Activated CD8-positive, alpha-beta T cell treated with anti-CD3 and anti-CD28 coated beads for 36 hours (primary cell): Measurements from ENCODE around the gene LGALSL. TPM values are rescaled to one million over a fixed set of nuclear protein-coding genes. Genes with fewer than 3 reads are reported as not detected.

Experiments used
- ATAC-seq: fragments of 200-7000 bp; cut with Tn5 transposase; one replicate; pipeline ENCODE4 v1.10.0; 2021; ENCODE audit warnings: mild to moderate bottlenecking, moderate library complexity
- CTCF ChIA-PET: fragments of 350-600 bp; sonication (Branson Sonifier 250); formaldehyde crosslinking; loops from one replicate; lab custom pipeline; 2021; ENCODE audit warnings: antibody characterized with exemption; lab: Charles Lee
- POLR2A ChIA-PET: fragments of 350-600 bp; sonication (Branson Sonifier 250); formaldehyde crosslinking; loops from one replicate; lab custom pipeline; 2021; ENCODE audit warnings: antibody characterized with exemption; lab: Charles Lee
- DNase-seq: peaks from one replicate; pipeline ENCODE4 v3.0.0-alpha.2; 2020
- H3K27ac Mint-ChIP-seq: one replicate; pipeline ENCODE4 v1.8.0; 2021; ENCODE audit warnings: mild to moderate bottlenecking, mixed read lengths
- H3K27me3 Mint-ChIP-seq: one replicate; pipeline ENCODE4 v1.8.0; 2021; ENCODE audit warnings: mixed read lengths
- H3K36me3 Mint-ChIP-seq: one replicate; pipeline ENCODE4 v1.8.0; 2021; ENCODE audit warnings: low read depth, mixed read lengths
- H3K4me1 Mint-ChIP-seq: one replicate; pipeline ENCODE4 v1.8.0; 2021; ENCODE audit warnings: low read depth, mixed read lengths
- H3K4me3 Mint-ChIP-seq: one replicate; pipeline ENCODE4 v1.8.0; 2021; ENCODE audit warnings: mild to moderate bottlenecking, moderate library complexity, mixed read lengths
- H3K9me3 Mint-ChIP-seq: one replicate; pipeline ENCODE4 v1.8.0; 2021; ENCODE audit warnings: mixed read lengths
- intact Hi-C: fragments of 100-400 bp; cut with micrococcal nuclease; formaldehyde crosslinking; loops from one replicate; pipeline ENCODE4 v1.10.0; 2022
- total RNA-seq, 2 experiments: library from RNA; stranded (reverse); gene quantifications; one replicate each; pipeline ENCODE4 v1.2.3, GENCODE V29; 2021
- TF ChIP-seq, protein P1 (sequence below): fragments of 200-600 bp; IDR thresholded peaks from one replicate; pipeline ENCODE4 v1.8.0; 2022; ENCODE audit warnings: antibody characterized with exemption, mild to moderate bottlenecking

Gene LGALSL
- total RNA-seq, 2 experiments from 2014 or later = 3.8 to 3.9 TPM

- TF ChIP-seq, protein P1, sequence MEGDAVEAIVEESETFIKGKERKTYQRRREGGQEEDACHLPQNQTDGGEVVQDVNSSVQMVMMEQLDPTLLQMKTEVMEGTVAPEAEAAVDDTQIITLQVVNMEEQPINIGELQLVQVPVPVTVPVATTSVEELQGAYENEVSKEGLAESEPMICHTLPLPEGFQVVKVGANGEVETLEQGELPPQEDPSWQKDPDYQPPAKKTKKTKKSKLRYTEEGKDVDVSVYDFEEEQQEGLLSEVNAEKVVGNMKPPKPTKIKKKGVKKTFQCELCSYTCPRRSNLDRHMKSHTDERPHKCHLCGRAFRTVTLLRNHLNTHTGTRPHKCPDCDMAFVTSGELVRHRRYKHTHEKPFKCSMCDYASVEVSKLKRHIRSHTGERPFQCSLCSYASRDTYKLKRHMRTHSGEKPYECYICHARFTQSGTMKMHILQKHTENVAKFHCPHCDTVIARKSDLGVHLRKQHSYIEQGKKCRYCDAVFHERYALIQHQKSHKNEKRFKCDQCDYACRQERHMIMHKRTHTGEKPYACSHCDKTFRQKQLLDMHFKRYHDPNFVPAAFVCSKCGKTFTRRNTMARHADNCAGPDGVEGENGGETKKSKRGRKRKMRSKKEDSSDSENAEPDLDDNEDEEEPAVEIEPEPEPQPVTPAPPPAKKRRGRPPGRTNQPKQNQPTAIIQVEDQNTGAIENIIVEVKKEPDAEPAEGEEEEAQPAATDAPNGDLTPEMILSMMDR = no peak
Observed at GRCh38 chr2:64469261-64469660, 15.3 kb downstream of the LGALSL start.

GRCh38 chr2:64470071-64470470, 16.1 kb downstream of the LGALSL start:
- no peak for ATAC-seq
- Mint-ChIP-seq H3K4me3 (no peak overlapping the region), H3K4me1 (no peaks in the 10 kb centered on the region), H3K36me3 (no peaks in the 10 kb centered on the region), H3K27ac (no peak overlapping the region), H3K9me3 (no peaks in the 10 kb centered on the region), H3K27me3 (no peaks in the 10 kb centered on the region)
- ChIA-PET CTCF (interaction anchor here (0.7 to 1.8 kb wide), 6 partner anchors 10 to 139 kb away, joined by 3 to 16 read pairs (median 4); no protein-coding TSS in a partner anchor), POLR2A (no interaction called here)
- no peak for DNase-seq
- intact Hi-C loops = no loop called here
- TF ChIP-seq, protein P1 = no peak

More at GRCh38 chr2:64469261-64469660, 15.3 kb downstream of the LGALSL start:
- CTCF ChIA-PET = interaction anchor here (0.8 to 1.8 kb wide), 3 partner anchors 18 to 138 kb away, joined by 4 to 16 read pairs (median 4); no protein-coding TSS in a partner anchor
- H3K27ac Mint-ChIP-seq = no peak overlapping the region
- no peaks in the 10 kb centered on the region for H3K4me1 Mint-ChIP-seq
- ATAC-seq (no peak), DNase-seq (no peak)
- POLR2A ChIA-PET = no interaction called here
- H3K9me3 Mint-ChIP-seq = no peaks in the 10 kb centered on the region
- no peaks in the 10 kb centered on the region for H3K36me3 Mint-ChIP-seq
- intact Hi-C loops = no loop called here
- no peaks in the 10 kb centered on the region for H3K27me3 Mint-ChIP-seq
- H3K4me3 Mint-ChIP-seq = no peak overlapping the region

- Mint-ChIP-seq H3K4me1 (no peaks in the 10 kb centered on the region), H3K27me3 (no peaks in the 10 kb centered on the region), H3K4me3 (no peak overlapping the region), H3K27ac (no peak overlapping the region), H3K36me3 (no peaks in the 10 kb centered on the region), H3K9me3 (no peaks in the 10 kb centered on the region)
- ATAC-seq (no peak), DNase-seq (no peak)
- TF ChIP-seq, protein P1 = no peak
- ChIA-PET CTCF (interaction anchor here (0.7 to 1.8 kb wide), 6 partner anchors 9 to 140 kb away, joined by 3 to 16 read pairs (median 4); no protein-coding TSS in a partner anchor), POLR2A (no interaction called here)
- intact Hi-C loops = no loop called here
Observed at GRCh38 chr2:64470766-64471295, 16.9 kb downstream of the LGALSL start.

DNA sequence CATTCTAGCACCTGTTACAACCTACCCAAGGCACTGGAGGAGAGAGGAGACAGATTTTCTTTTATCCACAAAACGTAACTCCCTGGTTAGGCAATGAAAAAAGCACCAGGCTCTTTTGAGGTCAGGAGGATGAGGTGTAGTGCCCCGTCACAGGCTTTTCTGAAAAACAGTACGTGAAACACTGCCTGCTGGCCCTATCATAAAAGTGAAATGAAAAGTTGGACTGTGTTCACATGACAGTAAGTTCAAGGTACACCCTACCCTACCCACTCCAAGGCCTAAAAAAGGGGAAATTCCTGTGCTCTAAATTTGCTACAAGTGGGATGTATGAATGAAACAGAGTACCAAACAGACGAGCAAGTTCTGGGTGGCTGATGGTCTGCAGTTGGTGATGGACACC, 17.6 kb downstream of the LGALSL start:
- no peaks in the 10 kb centered on the region for H3K27me3 Mint-ChIP-seq
- intact Hi-C loops = no loop called here
- DNase-seq (no peak), ATAC-seq (no peak)
- H3K36me3 Mint-ChIP-seq = no peaks in the 10 kb centered on the region
- H3K4me1 Mint-ChIP-seq = no peaks in the 10 kb centered on the region
- TF ChIP-seq, protein P1 = no peak
- H3K9me3 Mint-ChIP-seq = no peaks in the 10 kb centered on the region
- H3K27ac Mint-ChIP-seq = no peak overlapping the region
- H3K4me3 Mint-ChIP-seq = no peak overlapping the region
- ChIA-PET CTCF (interaction anchor here (1.3 to 4.4 kb wide), 3 partner anchors 8 to 16 kb away, joined by 3 to 15 read pairs (median 7); no protein-coding TSS in a partner anchor), POLR2A (no interaction called here)

GRCh38 chr2:64472881-64473280, 18.9 kb downstream of the LGALSL start:
- DNase-seq = no peak
- no peak overlapping the region for H3K4me3 Mint-ChIP-seq

More at GRCh38 chr2:64472881-64473280, 18.9 kb downstream of the LGALSL start:
- no peak for ATAC-seq
- ChIA-PET POLR2A (no interaction called here), CTCF (interaction anchor here (4.4 kb wide), 1 partner anchor 15 kb away, joined by 15 read pairs; no protein-coding TSS in a partner anchor)
- Mint-ChIP-seq H3K27ac (no peak overlapping the region), H3K27me3 (no peaks in the 10 kb centered on the region), H3K36me3 (no peaks in the 10 kb centered on the region), H3K9me3 (no peaks in the 10 kb centered on the region), H3K4me1 (no peaks in the 10 kb centered on the region)
- TF ChIP-seq, protein P1 = no peak
- intact Hi-C loops = no loop called here
